Ishikawa (cell line): ENCODE results near the gene TIAM2.

Experiments used
- CEBPB ChIP-seq: IDR thresholded peaks from 2 replicates; pipeline ENCODE4 v1.6.1; 2012
- CREB1 ChIP-seq: IDR thresholded peaks from 2 replicates; pipeline ENCODE4 v1.6.1; 2012; ENCODE audit warnings: low read depth
- EGR1 ChIP-seq: IDR thresholded peaks from 2 replicates; pipeline ENCODE4 v1.6.1; 2012
- EP300 ChIP-seq: IDR thresholded peaks from 2 replicates; pipeline ENCODE4 v1.6.1; 2012; ENCODE audit warnings: borderline replicate concordance
- FOXM1 ChIP-seq: IDR thresholded peaks from 2 replicates; pipeline ENCODE4 v1.6.1; 2012; ENCODE audit warnings: low read depth, borderline replicate concordance
- MAX ChIP-seq: IDR thresholded peaks from 2 replicates; pipeline ENCODE4 v1.6.1; 2012
- NFIC ChIP-seq: IDR thresholded peaks from 2 replicates; pipeline ENCODE4 v1.6.1; 2012
- RAD21 ChIP-seq: IDR thresholded peaks from 2 replicates; pipeline ENCODE4 v1.6.1; 2012; ENCODE audit warnings: low read depth
- TAF1 ChIP-seq: IDR thresholded peaks from 2 replicates; pipeline ENCODE4 v1.6.1; 2012; ENCODE audit warnings: low read depth, mild to moderate bottlenecking
- TCF12 ChIP-seq: IDR thresholded peaks from 2 replicates; pipeline ENCODE4 v1.6.1; 2012; ENCODE audit warnings: low read depth
- TEAD4 ChIP-seq: IDR thresholded peaks from 2 replicates; pipeline ENCODE4 v1.6.1; 2012
- USF1 ChIP-seq: IDR thresholded peaks from 2 replicates; pipeline ENCODE4 v1.6.1; 2012
- YY1 ChIP-seq: IDR thresholded peaks from 2 replicates; pipeline ENCODE4 v1.6.1; 2012; ENCODE audit warnings: low read depth
- ZBTB7A ChIP-seq: IDR thresholded peaks from 2 replicates; pipeline ENCODE4 v1.6.1; 2012; ENCODE audit warnings: low read depth
- TF ChIP-seq, protein P1 (sequence below): IDR thresholded peaks from 2 replicates; pipeline ENCODE4 v1.6.1; 2012; ENCODE audit warnings: low read depth, mild to moderate bottlenecking

Gene TIAM2

DNA sequence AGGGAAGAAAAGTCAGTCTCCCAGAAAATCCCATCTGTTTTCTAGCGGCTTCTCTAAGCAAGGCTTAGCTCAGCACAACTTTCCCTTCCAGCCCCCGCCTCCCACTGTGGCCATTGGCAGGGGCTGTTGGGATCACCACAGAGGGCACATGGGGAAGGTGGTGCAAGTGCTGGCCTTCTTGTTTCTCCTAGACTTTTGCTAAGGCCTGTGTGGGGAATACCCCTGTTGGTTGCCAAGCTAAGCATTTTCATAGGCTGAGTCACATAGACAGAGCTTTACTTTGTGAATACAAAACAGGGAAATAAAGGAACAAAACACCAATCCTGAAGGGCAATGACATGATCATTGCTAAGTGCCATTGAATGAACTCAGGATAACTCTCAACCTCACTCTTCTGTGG, 32.4 kb upstream of the TIAM2 start:
- TF ChIP-seq TAF1 (no peak), EP300 (no peak), USF1 (no peak), TEAD4 (no peak), NFIC (no peak), YY1 (no peak), ZBTB7A (no peak), RAD21 (no peak), MAX (no peak), EGR1 (no peak), CREB1 (no peak), CEBPB (no peak), TCF12 (no peak), FOXM1 (no peak)
- TF ChIP-seq, protein P1, sequence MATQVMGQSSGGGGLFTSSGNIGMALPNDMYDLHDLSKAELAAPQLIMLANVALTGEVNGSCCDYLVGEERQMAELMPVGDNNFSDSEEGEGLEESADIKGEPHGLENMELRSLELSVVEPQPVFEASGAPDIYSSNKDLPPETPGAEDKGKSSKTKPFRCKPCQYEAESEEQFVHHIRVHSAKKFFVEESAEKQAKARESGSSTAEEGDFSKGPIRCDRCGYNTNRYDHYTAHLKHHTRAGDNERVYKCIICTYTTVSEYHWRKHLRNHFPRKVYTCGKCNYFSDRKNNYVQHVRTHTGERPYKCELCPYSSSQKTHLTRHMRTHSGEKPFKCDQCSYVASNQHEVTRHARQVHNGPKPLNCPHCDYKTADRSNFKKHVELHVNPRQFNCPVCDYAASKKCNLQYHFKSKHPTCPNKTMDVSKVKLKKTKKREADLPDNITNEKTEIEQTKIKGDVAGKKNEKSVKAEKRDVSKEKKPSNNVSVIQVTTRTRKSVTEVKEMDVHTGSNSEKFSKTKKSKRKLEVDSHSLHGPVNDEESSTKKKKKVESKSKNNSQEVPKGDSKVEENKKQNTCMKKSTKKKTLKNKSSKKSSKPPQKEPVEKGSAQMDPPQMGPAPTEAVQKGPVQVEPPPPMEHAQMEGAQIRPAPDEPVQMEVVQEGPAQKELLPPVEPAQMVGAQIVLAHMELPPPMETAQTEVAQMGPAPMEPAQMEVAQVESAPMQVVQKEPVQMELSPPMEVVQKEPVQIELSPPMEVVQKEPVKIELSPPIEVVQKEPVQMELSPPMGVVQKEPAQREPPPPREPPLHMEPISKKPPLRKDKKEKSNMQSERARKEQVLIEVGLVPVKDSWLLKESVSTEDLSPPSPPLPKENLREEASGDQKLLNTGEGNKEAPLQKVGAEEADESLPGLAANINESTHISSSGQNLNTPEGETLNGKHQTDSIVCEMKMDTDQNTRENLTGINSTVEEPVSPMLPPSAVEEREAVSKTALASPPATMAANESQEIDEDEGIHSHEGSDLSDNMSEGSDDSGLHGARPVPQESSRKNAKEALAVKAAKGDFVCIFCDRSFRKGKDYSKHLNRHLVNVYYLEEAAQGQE = no peak

- TF ChIP-seq EGR1 (no peak), USF1 (no peak), CEBPB (no peak), ZBTB7A (no peak), TEAD4 (no peak), FOXM1 (no peak), TAF1 (no peak), RAD21 (no peak), NFIC (no peak), CREB1 (no peak), YY1 (no peak), TCF12 (no peak), EP300 (no peak), MAX (no peak)
- TF ChIP-seq, protein P1 = no peak
Observed at GRCh38 chr6:154969796-154970195, 25.3 kb upstream of the TIAM2 start.

DNA sequence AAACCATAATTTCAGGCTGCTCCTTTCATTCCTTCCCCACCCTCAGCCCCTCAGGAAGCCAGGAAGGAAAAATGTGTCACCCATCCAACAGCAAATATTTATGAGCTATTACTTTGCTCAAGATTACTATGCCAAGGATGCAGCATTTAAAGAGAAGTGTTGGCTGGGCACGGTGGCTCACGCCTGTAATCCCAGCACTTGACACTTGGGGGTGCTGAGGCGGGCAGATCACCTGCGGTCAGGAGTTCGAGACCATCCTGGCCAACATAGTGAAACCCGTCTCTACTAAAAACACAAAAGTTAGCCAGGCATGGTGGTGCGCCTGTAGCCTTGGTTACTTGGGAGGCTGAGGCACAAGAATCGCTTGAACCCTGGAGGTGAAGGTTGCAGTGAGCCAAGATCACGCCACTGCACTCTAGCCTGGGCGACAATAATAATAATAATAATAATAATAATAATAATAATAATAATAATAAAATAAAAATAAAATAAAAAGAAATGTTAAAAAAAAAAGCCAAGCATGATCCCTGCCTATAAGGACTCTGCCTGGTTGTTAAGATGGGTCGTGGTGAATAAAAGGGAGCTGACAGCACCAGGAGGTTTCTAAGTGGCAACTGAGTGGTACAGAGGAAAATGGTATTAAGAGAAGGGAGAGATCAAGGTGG, 20.5 kb upstream of the TIAM2 start:
- TF ChIP-seq RAD21 = peak; percentile 27; the same call in 1 of the 2 replicates
- TF ChIP-seq TCF12 = no peak

- TF ChIP-seq EGR1 (no peak), YY1 (no peak), TCF12 (no peak), CREB1 (no peak), USF1 (no peak), RAD21 (no peak), EP300 (no peak), ZBTB7A (no peak), TAF1 (no peak), FOXM1 (no peak), NFIC (no peak), TEAD4 (no peak), MAX (no peak), CEBPB (no peak)
- TF ChIP-seq, protein P1 = no peak
Observed at GRCh38 chr6:154977588-154977987, 17.5 kb upstream of the TIAM2 start.
